Measurements from ENCODE around the gene NHERF1.

NHERF1 gene

GRCh38 chr17:74732042-74732867, 16.2 kb upstream of the NHERF1 start:
- in situ Hi-C loops (cut with HindIII; ENCODE audit: low sequenced_read_pairs) = no loop called here

- in situ Hi-C loops (cut with HindIII; ENCODE audit: low sequenced_read_pairs) = no loop called here
These were observed 14.9 kb upstream of the NHERF1 start for GRCh38 chr17:74733365-74734122.

GRCh38 chr17:74734256-74734655, 14.2 kb upstream of the NHERF1 start:
- in situ Hi-C loops (cut with HindIII; ENCODE audit: low sequenced_read_pairs) = no loop called here

GRCh38 chr17:74736513-74737298, 11.7 kb upstream of the NHERF1 start, which contains the start of gene RAB37:
TSS of gene RAB37 (plus strand) at chr17:74737256. CDS start at chr17:74737273, 17 bp downstream.
- in situ Hi-C loops (cut with HindIII; ENCODE audit: low sequenced_read_pairs) = no loop called here

- in situ Hi-C loops (cut with HindIII; ENCODE audit: low sequenced_read_pairs) = no loop called here
These were observed 11.0 kb upstream of the NHERF1 start for GRCh38 chr17:74737299-74738050.

- in situ Hi-C loops (cut with HindIII; ENCODE audit: low sequenced_read_pairs) = no loop called here
These were observed 10.1 kb upstream of the NHERF1 start for GRCh38 chr17:74738051-74738996.

- in situ Hi-C loops (cut with HindIII; ENCODE audit: low sequenced_read_pairs) = no loop called here
These were observed 9.1 kb upstream of the NHERF1 start for GRCh38 chr17:74739227-74739831.

- in situ Hi-C loops (cut with HindIII; ENCODE audit: low sequenced_read_pairs) = no loop called here
These were observed 8.3 kb upstream of the NHERF1 start for GRCh38 chr17:74740173-74740572.

- in situ Hi-C loops (cut with HindIII; ENCODE audit: low sequenced_read_pairs) = no loop called here
These were observed 7.6 kb upstream of the NHERF1 start for GRCh38 chr17:74740641-74741387.

GRCh38 chr17:74742153-74742515, 6.3 kb upstream of the NHERF1 start:
- in situ Hi-C loops (cut with HindIII; ENCODE audit: low sequenced_read_pairs) = no loop called here

- in situ Hi-C loops (cut with HindIII; ENCODE audit: low sequenced_read_pairs) = no loop called here
These were observed 5.4 kb upstream of the NHERF1 start for GRCh38 chr17:74742978-74743545.

- in situ Hi-C loops (cut with HindIII; ENCODE audit: low sequenced_read_pairs) = no loop called here
These were observed 4.7 kb upstream of the NHERF1 start for GRCh38 chr17:74743755-74744154.

GRCh38 chr17:74744349-74744713, 4.1 kb upstream of the NHERF1 start:
- in situ Hi-C loops (cut with HindIII; ENCODE audit: low sequenced_read_pairs) = no loop called here

- in situ Hi-C loops (cut with HindIII; ENCODE audit: low sequenced_read_pairs) = no loop called here
These were observed 3.5 kb upstream of the NHERF1 start for GRCh38 chr17:74744714-74745547.

GRCh38 chr17:74745548-74746177, 2.8 kb upstream of the NHERF1 start:
- in situ Hi-C loops (cut with HindIII; ENCODE audit: low sequenced_read_pairs) = no loop called here

- in situ Hi-C loops (cut with HindIII; ENCODE audit: low sequenced_read_pairs) = no loop called here
These were observed 2.1 kb upstream of the NHERF1 start for GRCh38 chr17:74746376-74746775.

GRCh38 chr17:74746922-74747321, 1.5 kb upstream of the NHERF1 start:
- in situ Hi-C loops (cut with HindIII; ENCODE audit: low sequenced_read_pairs) = no loop called here
